NCI-H2196 treated with DMSO at 0.1 percent for 48 hours (cell line): ENCODE data around the gene RPS10.
A peak's percentile ranks its signal among the peaks of the same experiment; 100 is the strongest.
"Not testable (repeated sequence)": the region's sequence is repeated elsewhere in the genome, so short reads cannot be mapped to it uniquely, and the experiment has no call there.

Source experiments
- DNase-seq: peaks from one replicate; lab custom pipeline; 2025; ENCODE audit not compliant: unreplicated experiment; lab: John Stamatoyannopoulos, UW

The RPS10 gene

DNA sequence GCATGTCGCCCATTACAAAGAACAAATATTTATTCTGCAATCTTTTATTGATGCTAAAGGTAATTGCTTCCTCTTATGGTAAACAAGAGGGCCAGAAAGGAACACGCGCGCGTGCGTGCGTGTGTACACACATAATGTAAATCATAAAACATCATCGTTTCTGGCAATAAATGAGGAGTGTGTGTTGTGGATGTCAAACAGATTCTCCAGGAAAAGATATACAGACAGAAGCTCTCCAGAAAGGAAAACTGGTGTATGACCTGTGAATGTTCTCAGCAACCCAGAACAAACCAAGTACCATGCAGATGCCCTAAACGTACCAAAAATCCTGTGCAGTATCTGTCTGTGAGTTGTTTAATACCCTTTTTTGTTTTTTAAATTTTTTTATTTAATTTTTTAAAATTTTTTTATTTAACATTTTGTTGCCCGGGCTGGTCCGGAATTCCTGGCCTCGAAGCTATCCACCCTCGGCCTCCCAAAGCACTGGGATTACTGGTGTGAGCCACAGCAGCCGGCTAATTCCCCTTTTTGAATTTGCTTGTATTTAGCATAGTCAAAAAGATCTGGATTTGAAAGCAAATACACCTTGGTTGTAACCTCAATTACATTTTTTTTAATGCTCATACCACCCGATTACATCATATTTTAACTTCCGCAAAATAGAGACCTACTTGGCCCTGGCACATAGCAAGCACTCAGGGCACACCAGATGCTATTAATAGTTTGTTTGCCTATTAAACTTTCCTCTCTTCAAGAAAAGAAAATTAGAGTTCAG is 32.5 kb downstream of the RPS10 start:
- no peak for DNase-seq

DNA sequence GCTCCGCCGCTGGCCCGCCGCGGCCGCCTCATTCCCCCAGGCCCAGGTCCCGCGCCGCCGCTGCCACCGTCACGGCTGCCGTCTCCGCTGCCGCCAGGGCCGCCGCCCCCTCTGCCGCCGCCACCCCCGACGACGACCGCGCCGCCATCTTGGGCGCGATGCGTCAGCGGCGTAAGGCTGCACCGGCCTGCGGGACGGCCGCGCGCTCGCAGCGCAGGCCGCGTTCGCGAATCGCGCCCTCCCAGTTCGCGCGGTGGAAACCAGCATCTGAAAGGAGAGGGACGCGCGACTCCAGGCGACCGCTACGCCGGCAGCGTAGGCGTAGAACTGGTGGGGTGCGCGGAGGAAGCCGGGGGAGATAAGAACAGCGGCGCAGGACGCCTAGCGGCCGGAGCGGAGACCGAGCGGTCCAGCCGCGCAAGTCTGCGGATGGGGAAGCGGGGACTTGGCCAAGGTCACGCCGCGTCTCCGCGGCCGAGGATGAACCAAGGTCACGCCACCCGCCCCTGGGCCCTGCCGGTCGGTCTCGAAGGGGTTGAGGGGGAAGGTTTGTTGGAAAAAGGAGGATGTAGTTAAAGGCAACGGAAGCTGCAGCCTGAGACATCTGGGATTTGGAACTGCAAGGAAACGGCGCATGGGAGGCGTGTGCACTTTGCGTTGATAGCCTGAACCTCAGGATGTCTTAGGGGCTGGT is 33.2 kb downstream of the RPS10 start, which contains the start of gene NUDT3:
TSS of gene NUDT3 (minus strand) at position 173 of the 694 bp plus-strand sequence. CDS start 307 bp downstream, outside the sequence.
- peak; percentile 92 for DNase-seq

DNA sequence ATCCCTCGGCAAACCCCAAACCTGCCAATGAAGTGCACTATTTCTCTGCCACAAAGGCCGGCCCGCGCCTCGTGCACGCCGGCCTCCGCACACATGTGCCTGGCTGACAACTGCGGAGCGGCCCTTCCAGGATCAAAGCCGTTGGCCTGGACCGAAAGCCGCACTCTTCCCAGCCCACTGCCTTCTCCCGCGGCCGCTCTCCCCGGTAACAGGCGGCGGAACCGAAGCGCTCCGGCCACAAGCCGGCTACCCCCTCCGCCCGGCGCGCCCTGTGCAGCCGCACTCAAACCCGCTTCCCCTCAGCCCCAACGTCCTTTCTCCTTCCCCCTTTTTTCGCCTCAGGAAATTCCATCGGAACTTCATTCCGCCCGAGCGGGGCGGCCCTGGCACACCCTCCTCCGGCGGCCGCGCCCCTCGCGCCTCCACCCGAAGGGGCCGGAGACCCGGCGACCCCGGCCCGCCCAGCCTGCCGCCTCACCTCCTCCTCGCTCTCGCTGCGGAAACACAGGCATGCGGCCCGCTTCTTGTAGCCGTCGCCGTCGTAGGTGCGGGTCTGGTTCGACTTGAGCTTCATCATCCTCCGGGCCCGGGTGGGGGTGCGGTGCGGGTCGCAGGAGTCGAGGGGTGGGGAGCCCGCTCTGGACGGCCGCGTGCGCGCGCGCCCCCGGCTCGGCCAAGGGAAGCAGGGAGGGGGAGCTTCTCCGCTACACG is 33.9 kb downstream of the RPS10 start:
- no peak for DNase-seq

- no peak for DNase-seq
These were observed 34.4 kb downstream of the RPS10 start for GRCh38 chr6:34391473-34391785.

- peak; percentile 3 for DNase-seq
These were observed 35.1 kb downstream of the RPS10 start for GRCh38 chr6:34390531-34391472.

DNA sequence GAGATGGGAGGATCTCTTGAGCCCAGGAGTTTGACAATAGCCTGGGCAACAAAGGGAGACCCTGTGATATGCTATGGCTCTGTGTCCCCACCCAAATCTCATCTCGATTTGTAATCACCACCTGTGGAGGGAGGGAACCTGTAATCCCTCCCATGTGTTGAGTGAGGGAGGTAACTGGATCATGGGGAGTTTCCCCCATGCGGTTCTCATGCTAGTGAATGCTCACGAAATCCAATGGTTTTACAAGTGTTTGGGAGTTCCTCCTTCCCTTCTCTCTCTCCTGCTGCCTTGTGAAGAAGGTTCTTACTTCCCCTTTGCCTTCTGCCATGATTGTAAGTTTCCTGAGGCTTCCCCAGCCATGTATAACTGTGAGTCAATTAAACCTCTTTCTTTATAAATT is 36.8 kb downstream of the RPS10 start:
- DNase-seq: no peak

DNA sequence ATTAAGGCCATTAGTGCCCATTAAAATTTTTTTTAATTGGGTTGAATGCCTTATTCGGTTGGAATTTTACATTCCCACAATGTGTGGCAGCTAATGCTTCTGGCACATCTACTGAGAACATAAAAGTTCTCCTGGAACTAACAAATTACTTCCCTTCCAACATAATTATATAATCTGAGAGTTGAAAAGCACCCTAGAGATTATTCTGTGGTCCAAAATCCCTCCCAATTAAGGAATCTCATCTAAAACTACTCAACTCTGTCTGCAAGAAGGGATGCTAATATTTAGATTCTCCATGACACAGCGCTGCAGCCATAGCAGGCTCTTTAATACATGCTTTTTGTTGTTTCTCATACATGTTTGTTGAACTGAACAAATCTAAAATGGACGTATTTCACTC is 37.4 kb downstream of the RPS10 start:
- no peak for DNase-seq

- no peak for DNase-seq
These were observed 39.3 kb downstream of the RPS10 start for GRCh38 chr6:34386316-34387137.

DNA sequence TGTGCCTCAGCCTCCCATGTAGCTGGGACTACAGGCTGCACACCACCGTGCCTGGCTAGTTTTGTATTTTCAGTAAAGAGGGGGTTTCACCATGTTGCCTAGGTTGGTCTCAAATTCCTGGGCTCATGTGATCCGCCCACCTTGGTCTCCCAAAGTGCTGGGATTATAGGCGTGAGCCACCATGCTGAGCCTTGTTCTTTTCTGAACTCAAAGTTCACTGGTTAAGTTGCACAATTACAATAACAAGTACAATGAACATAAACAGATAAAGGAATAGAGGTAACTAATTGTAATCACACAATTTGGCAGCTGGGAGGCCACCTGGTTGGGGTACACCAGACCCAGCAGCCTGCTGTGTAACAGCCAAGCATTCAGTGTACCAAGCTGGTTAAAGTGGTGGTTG is 40.1 kb downstream of the RPS10 start:
- DNase-seq: no peak

- DNase-seq: no peak
These were observed 41.3 kb downstream of the RPS10 start for GRCh38 chr6:34384321-34385153.

- DNase-seq: no peak
These were observed 42.1 kb downstream of the RPS10 start for GRCh38 chr6:34383656-34384320.

GRCh38 chr6:34383161-34383631 is 42.7 kb downstream of the RPS10 start:
- DNase-seq: no peak

DNA sequence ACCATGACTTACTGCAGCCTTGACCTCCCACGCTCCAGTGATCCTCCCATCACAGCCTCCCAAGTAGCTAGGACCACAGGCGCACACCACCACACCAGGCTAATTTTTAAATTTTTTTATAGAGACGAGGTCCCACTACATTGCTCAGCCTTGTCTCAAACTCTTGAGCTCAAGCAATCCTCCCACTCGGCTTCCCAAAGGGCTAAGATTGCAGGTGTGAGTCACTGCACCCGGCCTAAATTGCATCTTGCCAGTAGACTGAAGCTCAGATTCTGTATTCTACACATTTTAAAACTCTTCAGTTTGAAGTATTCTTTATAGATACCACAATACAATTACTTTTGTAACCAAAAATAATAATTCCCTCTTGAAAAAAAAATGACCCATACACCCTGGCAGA is 44.8 kb downstream of the RPS10 start:
- DNase-seq: no peak

DNA sequence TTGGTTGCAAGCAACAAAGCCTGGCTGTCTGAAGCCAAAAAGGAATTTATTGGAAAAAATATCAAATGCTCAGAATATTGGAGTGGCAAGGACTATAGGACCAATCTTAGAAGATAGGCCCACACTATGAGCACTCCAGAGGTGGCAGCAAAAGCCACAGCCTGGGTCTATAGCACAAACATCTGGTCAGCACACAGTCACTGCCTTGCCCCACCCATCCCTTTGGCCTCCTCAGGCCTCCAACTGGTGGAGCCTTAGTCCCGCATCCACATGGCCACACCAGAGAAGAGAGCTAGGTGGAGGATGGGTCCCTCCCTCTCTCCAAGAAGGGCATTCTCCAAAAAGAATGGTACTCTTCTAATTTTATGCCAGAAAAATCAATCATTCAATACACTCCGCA is 47.4 kb downstream of the RPS10 start:
- DNase-seq: no peak

GRCh38 chr6:34377984-34378383 is 47.9 kb downstream of the RPS10 start:
- DNase-seq: no peak

GRCh38 chr6:34377571-34377970 is 48.3 kb downstream of the RPS10 start:
- DNase-seq: not testable (repeated sequence)

- DNase-seq: no peak
These were observed 50.0 kb downstream of the RPS10 start for GRCh38 chr6:34375833-34376232.

- DNase-seq: no peak
These were observed 51.4 kb downstream of the RPS10 start for GRCh38 chr6:34374508-34374907.
